Bone marrow (tissue), 2 donors: ENCODE measurements around the gene RFC2.
"Not testable (repeated sequence)": the region's sequence is repeated elsewhere in the genome, so short reads cannot be mapped to it uniquely, and the experiment has no call there.

Experiments
- DNase-seq, 2 donors: peaks; one replicate each; lab custom pipeline; 2025; lab: John Stamatoyannopoulos, UW

RFC2 gene

GRCh38 chr7:74282748-74283459, 28.7 kb upstream of the RFC2 start:
- DNase-seq: no peak

GRCh38 chr7:74280985-74281384, 26.8 kb upstream of the RFC2 start:
- no peak for DNase-seq

- DNase-seq: no peak
These were observed 23.4 kb upstream of the RFC2 start for GRCh38 chr7:74277636-74278035.

GRCh38 chr7:74275401-74275881, 21.2 kb upstream of the RFC2 start:
- no peak for DNase-seq

GRCh38 chr7:74272305-74273038, 18.3 kb upstream of the RFC2 start:
- DNase-seq: peak; percentile 64 to 86

- no peak for DNase-seq
These were observed 17.5 kb upstream of the RFC2 start for GRCh38 chr7:74271742-74272141.

- DNase-seq: peak in 1 of 2 donors; percentile 39
These were observed 15.6 kb upstream of the RFC2 start for GRCh38 chr7:74269757-74270277.

- no peak for DNase-seq
These were observed 13.8 kb upstream of the RFC2 start for GRCh38 chr7:74267756-74268565.

- no peak for DNase-seq
These were observed 12.2 kb upstream of the RFC2 start for GRCh38 chr7:74266191-74266963.

- no peak for DNase-seq
These were observed 9.4 kb upstream of the RFC2 start for GRCh38 chr7:74263399-74264120.

- no peak for DNase-seq
These were observed 8.6 kb upstream of the RFC2 start for GRCh38 chr7:74262639-74263398.

GRCh38 chr7:74258639-74259038, 4.4 kb upstream of the RFC2 start:
- DNase-seq: no peak

GRCh38 chr7:74256491-74257408, 2.6 kb upstream of the RFC2 start:
- no peak for DNase-seq

- DNase-seq: not testable (repeated sequence)
These were observed 1.3 kb upstream of the RFC2 start for GRCh38 chr7:74255461-74255860.

GRCh38 chr7:74254858-74255379, 720 bp upstream of the RFC2 start:
- DNase-seq: no peak

GRCh38 chr7:74253835-74254128, 417 bp downstream of the RFC2 start:
- no peak for DNase-seq

- DNase-seq: no peak
These were observed 868 bp downstream of the RFC2 start for GRCh38 chr7:74253331-74253730.

GRCh38 chr7:74252893-74253292, 1.3 kb downstream of the RFC2 start:
- no peak for DNase-seq

GRCh38 chr7:74249058-74249457, 5.1 kb downstream of the RFC2 start:
- DNase-seq: not testable (repeated sequence)
